H1 (cell line): ENCODE results near the gene ATG7. TPM values are rescaled to one million over a fixed set of nuclear protein-coding genes. Genes with fewer than 3 reads are reported as not detected.

ENCODE experiments used
- CBX5 ChIP-seq: fragments of 300-800, 300-1000 bp; sonication (generic); IDR thresholded peaks from 2 replicates; pipeline ENCODE4 v1.7.1; 2016; ENCODE audit warnings: antibody characterized with exemption, low read length, low read depth
- CBX8 ChIP-seq: fragments of 300-800, 300-1000 bp; sonication (generic); IDR thresholded peaks from 2 replicates; pipeline ENCODE4 v1.7.1; 2016; ENCODE audit warnings: low read depth, low read length, borderline replicate concordance
- HDAC2 ChIP-seq, 2 experiments: fragments of 300-600 bp in 1 of 2; sonication (generic) in 1 of 2; IDR thresholded peaks; 2 replicates each; pipeline ENCODE4 v1.6.1; 2011 to 2012; ENCODE audit warnings: low read depth in 2 of 2, low read length in 2 of 2, mild to moderate bottlenecking in 2 of 2, moderate library complexity in 2 of 2, borderline replicate concordance in 1 of 2, inconsistent platforms in 1 of 2
- JUND ChIP-seq: IDR thresholded peaks from 2 replicates; pipeline ENCODE4 v1.6.1; 2011; ENCODE audit warnings: mild to moderate bottlenecking, improper control_type of control experiment, low read length
- MAX ChIP-seq: IDR thresholded peaks from 2 replicates; pipeline ENCODE4 v1.6.1; 2012; ENCODE audit warnings: inconsistent platforms
- polyA plus RNA-seq, 7 experiments: library from polyadenylated mRNA; depleted of rRNA in 3 of 7; stranded (reverse) in 5 of 7; unstranded in 2 of 7; fragments of >200 nt in 5 of 7; fragments of 200-250 nt in 2 of 7; gene quantifications; 1 replicate in 5 of 7; 2 replicates in 1 of 7; 4 replicates in 1 of 7; pipeline versions ENCODE4 v1.2.1 to v1.2.3, GENCODE V29; 2011 to 2013; ENCODE audit warnings: missing spikeins in 2 of 7, mixed read lengths in 2 of 7
- total RNA-seq: library from RNA; stranded (reverse); fragmentation: NEBNext Ultra II Directional; extraction: Animal tissue kit (Norgen Biotek cat#: 25700); gene quantifications from 2 replicates; pipeline ENCODE4 v1.2.1, GENCODE V29; 2021

The ATG7 gene
- total and polyA plus RNA-seq, 2 of the 8 experiments (the other 6 are each of a cell fraction or from before 2014, with no cell fraction given), result 15.0 to 19.1 TPM

- TF ChIP-seq MAX (no peak), JUND (no peak), CBX5 (no peak), CBX8 (no peak), HDAC2 (IDR thresholded peaks at IDR 0.05; ENCODE audit: borderline replicate concordance in 1 of 2, low read depth in 2 of 2, low read length in 2 of 2) (no peak)
Observed at GRCh38 chr3:11452885-11453847, 181.0 kb downstream of the ATG7 start (continued).
